Lung (tissue), 12 donors: Measurements from ENCODE around the gene PRR12. TPM values are rescaled to one million over a fixed set of nuclear protein-coding genes. Genes with fewer than 3 reads are reported as not detected.

Experiments used
- ATAC-seq: fragments of 200-7000 bp; cut with Tn5 transposase; one replicate; pipeline ENCODE4 v1.9.1; 2020; ENCODE audit warnings: moderate number of reproducible peaks; ENCODE audit not compliant: insufficient read depth, low FRiP score
- DNase-seq, 3 donors: peaks; one replicate each; pipeline ENCODE4 v3.0.0-alpha.2; 2013 to 2017
- H3K27ac ChIP-seq, 2 donors: one replicate each; pipeline ENCODE4 v1.5.1; 2013; ENCODE audit warnings: mild to moderate bottlenecking in 2 of 2, moderate library complexity in 2 of 2, control low read depth in 1 of 2, inconsistent platforms in 1 of 2, low read depth in 1 of 2, low read length in 1 of 2
- H3K27me3 ChIP-seq, 3 donors: one replicate each; pipeline ENCODE4 v1.5.1; 2013; ENCODE audit warnings: low read length in 2 of 3; ENCODE audit not compliant: control insufficient read depth in 3 of 3, insufficient read depth in 3 of 3
- H3K36me3 ChIP-seq, 4 donors: one replicate each; pipeline ENCODE4 v1.5.1; 2013; ENCODE audit warnings: low read length in 4 of 4, mild to moderate bottlenecking in 1 of 4, moderate library complexity in 1 of 4; ENCODE audit not compliant: control insufficient read depth in 4 of 4, insufficient read depth in 4 of 4
- H3K4me1 ChIP-seq, 5 donors: one replicate each; pipeline ENCODE4 v1.5.1; 2013; ENCODE audit warnings: low read length in 5 of 5, mild to moderate bottlenecking in 2 of 5, moderate library complexity in 1 of 5; ENCODE audit not compliant: control insufficient read depth in 5 of 5, insufficient read depth in 5 of 5
- H3K4me3 ChIP-seq: one replicate; pipeline ENCODE4 v1.5.1; 2013; ENCODE audit warnings: mild to moderate bottlenecking, control low read depth, moderate library complexity
- H3K9ac ChIP-seq, 2 donors: one replicate each; pipeline ENCODE4 v1.5.1; 2013; ENCODE audit warnings: low read length in 2 of 2, control low read depth in 1 of 2; ENCODE audit not compliant: insufficient read depth in 1 of 2
- H3K9me3 ChIP-seq, 4 donors: one replicate each; pipeline ENCODE4 v1.5.1; 2013; ENCODE audit warnings: low read length in 3 of 4, mild to moderate bottlenecking in 1 of 4, moderate library complexity in 1 of 4; ENCODE audit not compliant: control insufficient read depth in 4 of 4, insufficient read depth in 3 of 4
- CTCF ChIP-seq: IDR thresholded peaks from 2 replicates; pipeline ENCODE4 v1.5.1; 2012; ENCODE audit warnings: mild to moderate bottlenecking; ENCODE audit errors: control extremely low read depth, extremely low read depth
- WGBS, 2 donors: extraction: QIAGEN DNeasy Blood & Tissue Kit; methylation state at CpG; one replicate each; pipeline ENCODE4 v1.1.7; 2013; 5-methylcytosine and 5-hydroxymethylcytosine counted together
- polyA plus RNA-seq, 2 donors: library from polyadenylated mRNA; stranded (reverse); fragments of 200-250 nt; gene quantifications; one replicate each; pipeline ENCODE4 v1.2.1, GENCODE V29; 2013
- total RNA-seq, 2 donors: library from RNA; depleted of rRNA in 1 of 2; stranded (reverse); fragments of >200 nt in 1 of 2; gene quantifications; one replicate each; pipeline ENCODE4 v1.2.1, GENCODE V29; 2014 to 2021
- donor health status: control.
- donor health status: control.
- donor health status: Bipolar disorder and iron deficiency.
- donor health status: healthy.
- donor health status: DM: yes; HTN: yes; CAD: no.

Gene PRR12
- total and polyA plus RNA-seq, 4 donors, result 7.6 to 32.4 (median 16.8) TPM

DNA sequence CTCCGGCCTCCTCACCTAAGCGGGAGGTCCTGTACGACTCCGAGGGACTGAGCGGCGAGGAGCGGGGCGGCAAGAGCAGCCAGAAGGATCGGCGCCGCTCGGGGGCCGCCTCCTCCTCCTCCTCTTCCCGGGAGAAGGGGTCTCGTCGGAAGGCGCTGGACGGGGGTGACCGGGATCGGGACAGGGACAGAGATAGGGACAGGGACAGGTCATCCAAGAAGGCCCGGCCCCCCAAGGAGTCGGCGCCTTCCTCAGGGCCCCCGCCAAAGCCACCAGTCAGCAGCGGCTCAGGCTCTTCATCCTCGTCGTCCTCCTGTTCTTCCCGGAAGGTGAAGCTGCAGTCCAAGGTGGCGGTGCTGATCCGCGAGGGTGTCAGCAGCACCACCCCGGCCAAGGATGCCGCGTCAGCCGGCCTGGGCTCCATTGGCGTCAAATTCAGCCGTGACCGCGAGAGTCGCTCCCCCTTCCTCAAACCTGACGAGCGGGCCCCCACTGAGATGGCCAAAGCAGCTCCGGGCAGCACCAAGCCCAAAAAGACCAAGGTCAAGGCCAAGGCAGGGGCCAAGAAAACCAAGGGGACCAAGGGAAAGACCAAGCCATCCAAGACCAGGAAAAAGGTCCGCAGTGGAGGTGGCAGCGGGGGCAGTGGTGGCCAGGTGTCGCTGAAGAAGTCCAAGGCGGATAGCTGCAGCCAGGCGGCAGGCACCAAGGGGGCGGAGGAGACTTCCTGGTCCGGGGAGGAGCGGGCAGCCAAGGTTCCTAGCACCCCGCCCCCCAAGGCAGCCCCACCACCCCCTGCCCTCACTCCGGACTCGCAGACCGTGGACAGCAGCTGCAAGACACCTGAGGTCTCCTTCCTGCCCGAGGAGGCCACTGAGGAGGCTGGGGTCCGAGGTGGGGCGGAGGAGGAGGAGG, 61.8 kb downstream of the PRR12 start:
- WGBS, 2 donors, result 94 to 95% methylated on average over 41 to 58 of the region's 58 CpGs
- no peak for TF ChIP-seq CTCF
- DNase-seq (no peak), ATAC-seq (no peak)
- H3K4me1 ChIP-seq, result no peaks in the 10 kb centered on the region
- no peaks in the 10 kb centered on the region for H3K27me3 ChIP-seq
- H3K36me3 ChIP-seq, result peaks cover 11 to 80% (median 27%) of the 10 kb centered on the region in 4 donors
- H3K27ac ChIP-seq, result no peak overlapping the region
- no peak overlapping the region for H3K9ac ChIP-seq
- no peak overlapping the region for H3K4me3 ChIP-seq
- no peaks in the 10 kb centered on the region for H3K9me3 ChIP-seq

GRCh38 chr19:49653466-49653806, 62.5 kb downstream of the PRR12 start:
- peaks cover 13 to 85% (median 29%) of the 10 kb centered on the region in 4 donors for H3K36me3 ChIP-seq
- no peaks in the 10 kb centered on the region for H3K9me3 ChIP-seq
- TF ChIP-seq CTCF, result no peak
- H3K4me3 ChIP-seq, result no peak overlapping the region
- no peaks in the 10 kb centered on the region for H3K4me1 ChIP-seq
- ATAC-seq (no peak), DNase-seq (no peak)
- no peak overlapping the region for H3K9ac ChIP-seq
- WGBS, 2 donors, result 90 to 93% methylated on average over 13 of the region's 13 CpGs
- H3K27ac ChIP-seq, result no peak overlapping the region
- H3K27me3 ChIP-seq, result no peaks in the 10 kb centered on the region

GRCh38 chr19:49654581-49654980, 63.6 kb downstream of the PRR12 start:
- Histone ChIP-seq H3K27ac (no peak overlapping the region), H3K4me3 (no peak overlapping the region), H3K4me1 (no peaks in the 10 kb centered on the region), H3K9ac (no peak overlapping the region), H3K27me3 (no peaks in the 10 kb centered on the region), H3K36me3 (peaks cover 21 to 92% (median 37%) of the 10 kb centered on the region in 4 donors), H3K9me3 (no peaks in the 10 kb centered on the region)
- WGBS, 2 donors, result 87 to 90% methylated on average over 10 of the region's 10 CpGs
- ATAC-seq (no peak), DNase-seq (no peak)
- TF ChIP-seq CTCF, result no peak
